NCI-H2227 (cell line): ENCODE data around the gene ZSWIM8.

Source experiments
- DNase-seq: peaks from one replicate; lab custom pipeline; 2025; ENCODE audit not compliant: unreplicated experiment; lab: John Stamatoyannopoulos, UW

The ZSWIM8 gene

DNA sequence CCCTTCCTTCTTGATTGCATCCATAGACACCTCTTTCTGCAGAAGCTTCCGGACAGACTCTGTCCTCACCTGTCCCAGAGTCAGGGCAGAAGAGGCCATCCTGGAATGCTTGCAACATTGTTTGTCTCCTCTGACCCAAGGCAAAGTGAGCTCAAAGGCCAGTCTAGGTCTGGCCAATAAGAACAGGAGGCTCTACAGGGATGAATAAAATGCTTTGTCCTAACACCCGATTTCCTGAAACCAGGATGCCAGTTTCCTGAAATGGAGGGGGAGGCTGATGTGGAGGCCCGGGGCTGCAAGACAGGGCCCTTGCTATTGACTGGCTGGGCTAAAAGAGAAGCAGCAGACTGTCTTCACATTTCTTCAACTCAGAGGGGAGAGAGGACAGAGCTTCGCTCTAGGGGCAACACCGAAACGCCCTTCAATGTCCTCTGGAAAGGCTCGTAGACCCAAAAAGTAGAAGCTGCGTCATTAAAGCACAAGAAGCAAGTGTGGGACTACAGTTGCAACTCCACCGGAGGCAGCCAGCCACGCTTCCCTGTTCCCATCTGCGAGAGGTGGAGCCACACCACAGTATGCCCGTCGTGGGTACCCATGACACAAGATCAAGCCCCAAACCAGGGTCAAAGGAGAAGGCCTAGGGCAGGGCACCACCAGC is 55.1 kb downstream of the ZSWIM8 start:
- no peak for DNase-seq

DNA sequence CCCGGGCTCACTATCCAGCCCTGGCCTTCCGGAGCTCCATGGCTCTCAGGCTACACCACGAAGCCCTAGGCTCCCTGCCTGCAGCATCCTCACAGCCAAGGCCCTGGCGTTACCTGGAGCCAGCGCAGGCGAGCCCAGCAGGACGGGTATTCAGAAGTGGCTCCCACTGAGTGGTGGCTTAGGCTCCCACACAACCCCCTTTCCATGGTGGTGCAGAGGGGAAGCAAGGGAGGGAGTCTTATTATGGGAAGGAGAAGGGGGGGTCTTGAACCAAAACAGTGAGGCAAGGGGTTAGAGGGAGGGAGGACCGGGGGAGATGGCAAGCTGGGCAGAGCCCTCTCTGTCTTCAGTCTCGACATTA is 55.6 kb downstream of the ZSWIM8 start:
- DNase-seq, result no peak

- no peak for DNase-seq
These were observed 56.3 kb downstream of the ZSWIM8 start for GRCh38 chr10:73841526-73842285.

- no peak for DNase-seq
These were observed 56.9 kb downstream of the ZSWIM8 start for GRCh38 chr10:73842349-73842748.

GRCh38 chr10:73843261-73843660 is 57.9 kb downstream of the ZSWIM8 start:
- DNase-seq, result no peak

DNA sequence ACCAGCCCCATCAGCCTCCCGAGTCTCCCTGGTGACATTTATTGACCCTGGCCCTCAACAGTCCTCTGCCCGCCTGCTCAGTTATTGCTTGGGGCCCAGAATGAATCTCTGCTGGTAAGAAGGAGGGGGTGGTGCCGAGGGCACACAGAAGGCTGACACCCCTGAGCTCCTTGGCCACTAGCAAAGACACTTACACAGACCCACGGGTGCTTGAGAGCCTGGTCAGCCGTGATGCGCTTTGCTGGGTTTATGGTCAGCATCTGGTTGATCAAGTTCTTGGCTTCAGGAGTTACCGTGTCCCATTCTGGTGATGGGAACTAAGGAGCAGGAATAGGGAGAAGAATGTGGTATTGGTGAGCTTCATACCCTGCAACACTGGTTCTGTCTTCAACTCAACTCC is 61.6 kb downstream of the ZSWIM8 start:
- no peak for DNase-seq

GRCh38 chr10:73848821-73849489 is 63.5 kb downstream of the ZSWIM8 start:
- DNase-seq, result peak; percentile 83

- no peak for DNase-seq
These were observed 64.8 kb downstream of the ZSWIM8 start for GRCh38 chr10:73850211-73850610.

GRCh38 chr10:73850863-73851461 is 65.6 kb downstream of the ZSWIM8 start:
- DNase-seq, result no peak
